Measurements from ENCODE around the gene ESRRA.

Gene ESRRA

GRCh38 chr11:64284048-64284961, 21.0 kb upstream of the ESRRA start, which contains the start of gene BAD:
Gene BAD (minus strand): TSS chr11:64284665. CDS start chr11:64284368, 297 bp downstream.
- DNase-seq (peak; percentile 88), ATAC-seq (replicated peaks) (peak; percentile 89 to 91)
- Mint-ChIP-seq H3K27me3 (no peaks in the 10 kb centered on the region), H3K4me1 (peaks cover 24 to 43% of the 10 kb centered on the region in 2 donors), H3K27ac (peak within 1 kb of the TSS; percentile 97), H3K9me3 (no peaks in the 10 kb centered on the region), H3K4me3 (peak within 1 kb of the TSS; percentile 92 to 93), H3K36me3 (peaks cover 17 to 27% of the 10 kb centered on the region in 2 donors)

- Mint-ChIP-seq H3K27me3 (no peaks in the 10 kb centered on the region), H3K36me3 (peaks cover 14 to 29% of the 10 kb centered on the region in 2 donors), H3K9me3 (no peaks in the 10 kb centered on the region), H3K4me3 (peak within 1 kb of the TSS; percentile 92 to 93), H3K4me1 (peaks cover 24 to 43% of the 10 kb centered on the region in 2 donors), H3K27ac (peak within 1 kb of the TSS; percentile 97)
- peak; percentile 70 to 73 for ATAC-seq (replicated peaks)
- peak; percentile 85 for DNase-seq
Observed at GRCh38 chr11:64284962-64285884, 20.1 kb upstream of the ESRRA start, which contains the start of gene GPR137. Gene GPR137 (plus strand): TSS chr11:64285848. CDS start chr11:64286525, 677 bp downstream.

GRCh38 chr11:64285885-64286800, 19.2 kb upstream of the ESRRA start:
- Mint-ChIP-seq H3K27ac (peak overlapping the region; percentile 91), H3K4me1 (peaks cover 27 to 50% of the 10 kb centered on the region in 2 donors), H3K36me3 (peaks cover 9 to 30% of the 10 kb centered on the region in 2 donors), H3K9me3 (no peaks in the 10 kb centered on the region), H3K4me3 (peak overlapping the region; percentile 92 to 93), H3K27me3 (peaks cover 7 to 9% of the 10 kb centered on the region in 2 donors)
- ATAC-seq (replicated peaks) (no peak), DNase-seq (no peak)

- peaks cover 27 to 44% of the 10 kb centered on the region in 2 donors for H3K4me1 Mint-ChIP-seq
- peak overlapping the region; percentile 91 for H3K27ac Mint-ChIP-seq
- peaks cover 8 to 9% of the 10 kb centered on the region in 2 donors for H3K27me3 Mint-ChIP-seq
- H3K36me3 Mint-ChIP-seq = peaks cover 5 to 23% of the 10 kb centered on the region in 2 donors
- DNase-seq (no peak), ATAC-seq (replicated peaks) (no peak)
- H3K9me3 Mint-ChIP-seq = no peaks in the 10 kb centered on the region
- H3K4me3 Mint-ChIP-seq = peak overlapping the region; percentile 90 to 93
Observed at GRCh38 chr11:64286801-64287159, 18.5 kb upstream of the ESRRA start.

- Mint-ChIP-seq H3K4me3 (peak overlapping the region in 1 of 2 donors; percentile 52), H3K36me3 (peaks cover 4 to 17% of the 10 kb centered on the region in 2 donors), H3K9me3 (no peaks in the 10 kb centered on the region), H3K27me3 (peaks cover 13 to 14% of the 10 kb centered on the region in 2 donors), H3K27ac (peak overlapping the region; percentile 56), H3K4me1 (peaks cover 27 to 47% of the 10 kb centered on the region in 2 donors)
- DNase-seq = no peak
- ATAC-seq (replicated peaks) = no peak
Observed at GRCh38 chr11:64287676-64288352, 17.5 kb upstream of the ESRRA start.

- no peak overlapping the region for H3K4me3 Mint-ChIP-seq
- H3K27ac Mint-ChIP-seq = no peak overlapping the region
- peaks cover 17 to 19% of the 10 kb centered on the region in 2 donors for H3K27me3 Mint-ChIP-seq
- H3K36me3 Mint-ChIP-seq = peaks cover 3 to 15% of the 10 kb centered on the region in 2 donors
- no peaks in the 10 kb centered on the region for H3K9me3 Mint-ChIP-seq
- ATAC-seq (replicated peaks) (no peak), DNase-seq (no peak)
- H3K4me1 Mint-ChIP-seq = peaks cover 23 to 46% of the 10 kb centered on the region in 2 donors
Observed at GRCh38 chr11:64288353-64288750, 17.0 kb upstream of the ESRRA start.

- DNase-seq (no peak), ATAC-seq (replicated peaks) (no peak)
- Mint-ChIP-seq H3K4me3 (no peak overlapping the region), H3K27ac (no peak overlapping the region), H3K9me3 (no peaks in the 10 kb centered on the region), H3K27me3 (peaks cover 21 to 24% of the 10 kb centered on the region in 2 donors), H3K36me3 (peaks cover 3 to 15% of the 10 kb centered on the region in 2 donors), H3K4me1 (peaks cover 20 to 38% of the 10 kb centered on the region in 2 donors)
Observed at GRCh38 chr11:64289002-64289564, 16.2 kb upstream of the ESRRA start.

GRCh38 chr11:64290352-64291261, 14.7 kb upstream of the ESRRA start:
- Mint-ChIP-seq H3K36me3 (peaks cover 3 to 15% of the 10 kb centered on the region in 2 donors), H3K4me3 (peak overlapping the region; percentile 53 to 66), H3K9me3 (no peaks in the 10 kb centered on the region), H3K4me1 (peaks cover 18 to 35% of the 10 kb centered on the region in 2 donors), H3K27me3 (peaks cover 31 to 40% of the 10 kb centered on the region in 2 donors), H3K27ac (peak overlapping the region; percentile 62)
- DNase-seq (no peak), ATAC-seq (replicated peaks) (no peak)

GRCh38 chr11:64291262-64291751, 14.0 kb upstream of the ESRRA start, which contains the start of gene KCNK4:
Gene KCNK4 (plus strand): TSS chr11:64291302. CDS start chr11:64293019, 1,717 bp downstream.
- Mint-ChIP-seq H3K9me3 (no peaks in the 10 kb centered on the region), H3K4me1 (peaks cover 16 to 32% of the 10 kb centered on the region in 2 donors), H3K27ac (peak within 1 kb of the TSS; percentile 62), H3K4me3 (peak within 1 kb of the TSS; percentile 66 to 79), H3K27me3 (peaks cover 34 to 41% of the 10 kb centered on the region in 2 donors), H3K36me3 (peaks cover 3 to 15% of the 10 kb centered on the region in 2 donors)
- ATAC-seq (replicated peaks) (peak in 1 of 2 donors; percentile 9), DNase-seq (no peak)

- DNase-seq (no peak), ATAC-seq (replicated peaks) (peak; percentile 52 to 66)
- Mint-ChIP-seq H3K27ac (no peak overlapping the region), H3K9me3 (no peaks in the 10 kb centered on the region), H3K4me1 (peaks cover 10 to 26% of the 10 kb centered on the region in 2 donors), H3K4me3 (peak overlapping the region; percentile 79 to 81), H3K36me3 (peaks cover 3 to 15% of the 10 kb centered on the region in 2 donors), H3K27me3 (peaks cover 40 to 47% of the 10 kb centered on the region in 2 donors)
Observed at GRCh38 chr11:64291752-64292459, 13.4 kb upstream of the ESRRA start.
